Suprapubic skin (tissue), 4 donors: Measurements from ENCODE around the gene CDC27.

Experiments used
- CTCF ChIP-seq, 2 donors: fragments of 200-600 bp in 1 of 2; fragments of 450-650 bp in 1 of 2; sonication (generic) in 1 of 2; IDR thresholded peaks; one replicate each; pipeline ENCODE4 v1.5.1; 2016 to 2019; ENCODE audit warnings: antibody characterized with exemption in 2 of 2, mild to moderate bottlenecking in 1 of 2, moderate library complexity in 1 of 2
- POLR2A ChIP-seq, 2 donors: fragments of 450-650 bp; IDR thresholded peaks; one replicate each; pipeline ENCODE4 v1.6.1; 2017; ENCODE audit warnings: antibody characterized with exemption in 2 of 2, mild to moderate bottlenecking in 2 of 2, moderate library complexity in 2 of 2
- POLR2AphosphoS5 ChIP-seq, 3 donors: sonication (generic); formaldehyde crosslinking; IDR thresholded peaks; one replicate each; pipeline ENCODE4 v1.6.1; 2017; ENCODE audit warnings: antibody characterized with exemption in 3 of 3

DNA sequence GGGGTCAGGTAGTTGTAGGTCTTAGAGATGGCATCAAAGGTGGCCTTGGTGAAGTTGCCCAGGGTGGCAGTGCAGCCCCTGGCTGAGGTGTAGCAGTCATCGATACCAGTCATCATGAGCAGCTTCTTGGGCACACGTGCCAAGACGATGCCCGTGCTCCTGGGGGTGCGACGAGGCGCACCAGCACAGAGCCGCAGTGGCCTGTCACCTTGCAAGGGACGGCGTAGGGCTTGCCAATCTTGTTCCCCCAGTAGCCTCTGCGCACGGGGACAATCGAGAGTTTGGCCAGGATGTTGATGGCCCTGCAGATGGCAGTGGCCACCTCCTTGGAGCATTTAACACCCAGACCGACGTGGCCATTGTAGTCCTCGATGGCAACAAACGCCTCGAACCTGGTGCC is 29.8 kb downstream of the CDC27 start:
- TF ChIP-seq CTCF (IDR thresholded peaks at IDR 0.05), result no peak
- no peak for TF ChIP-seq POLR2AphosphoS5 (IDR thresholded peaks at IDR 0.05)
- TF ChIP-seq POLR2A (IDR thresholded peaks at IDR 0.05), result no peak
